NCI-H1436 treated with DMSO at 0.1 percent for 48 hours (cell line): ENCODE data around the gene GORASP2.

Source experiments
- DNase-seq: peaks from one replicate; lab custom pipeline; 2025; lab: John Stamatoyannopoulos, UW

Gene GORASP2

DNA sequence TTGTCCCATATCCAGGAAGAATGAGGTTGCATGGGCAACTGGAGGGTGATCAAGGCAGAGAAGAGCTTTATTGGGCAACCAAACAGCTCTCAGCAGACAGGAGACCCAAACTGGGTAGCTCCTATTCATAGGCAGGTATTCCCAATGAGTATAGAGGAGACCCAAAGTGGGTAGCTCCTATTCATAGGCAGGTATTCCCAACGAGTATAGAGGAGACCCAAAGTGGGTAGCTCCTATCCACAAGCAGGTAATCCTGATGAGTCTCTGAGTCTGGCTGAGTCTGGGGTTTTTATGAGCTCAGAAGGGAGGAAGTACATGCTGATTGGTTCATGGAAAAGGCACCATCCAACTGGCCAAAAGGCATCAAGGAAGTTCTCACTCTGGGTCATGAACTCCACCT lies 5.3 kb upstream of the GORASP2 start:
- DNase-seq: no peak

DNA sequence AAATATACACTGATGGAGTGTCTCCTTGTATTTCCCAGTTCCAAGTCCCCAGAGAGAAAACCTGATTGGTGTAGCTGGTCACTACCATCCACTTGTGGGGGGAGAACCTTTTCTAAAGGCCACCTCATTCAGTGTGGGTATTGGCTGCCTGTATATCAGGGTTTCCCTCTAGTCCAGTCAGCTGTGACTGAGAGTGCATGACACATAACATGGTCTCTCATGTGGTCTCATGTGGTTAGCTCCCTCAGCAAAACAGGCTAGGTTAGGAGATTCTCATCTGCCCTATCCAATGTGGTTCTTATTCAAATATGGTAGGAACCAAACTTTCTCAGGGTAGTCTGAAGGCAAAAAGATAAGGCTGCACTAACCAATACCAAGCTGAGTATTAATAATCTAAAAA lies 4.1 kb upstream of the GORASP2 start:
- no peak for DNase-seq

DNA sequence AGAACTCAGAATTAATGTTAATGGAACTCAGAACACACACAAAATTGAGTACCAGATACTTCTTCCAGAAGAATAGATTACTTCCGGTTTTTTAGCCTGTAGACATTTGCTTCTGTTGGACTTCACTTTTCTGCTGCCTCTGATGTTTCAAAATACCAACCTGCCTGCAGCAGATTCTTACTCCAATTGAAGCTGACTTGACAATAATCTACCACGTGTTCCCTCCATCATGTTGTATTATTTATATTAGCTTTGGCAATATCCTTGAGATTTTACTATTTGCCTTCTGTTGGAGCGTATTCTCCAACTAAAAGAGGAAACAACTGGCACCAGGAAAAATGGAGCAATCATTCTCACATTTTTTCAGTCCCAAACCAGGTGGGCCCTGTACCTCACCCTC lies 3.1 kb upstream of the GORASP2 start:
- DNase-seq: no peak

DNA sequence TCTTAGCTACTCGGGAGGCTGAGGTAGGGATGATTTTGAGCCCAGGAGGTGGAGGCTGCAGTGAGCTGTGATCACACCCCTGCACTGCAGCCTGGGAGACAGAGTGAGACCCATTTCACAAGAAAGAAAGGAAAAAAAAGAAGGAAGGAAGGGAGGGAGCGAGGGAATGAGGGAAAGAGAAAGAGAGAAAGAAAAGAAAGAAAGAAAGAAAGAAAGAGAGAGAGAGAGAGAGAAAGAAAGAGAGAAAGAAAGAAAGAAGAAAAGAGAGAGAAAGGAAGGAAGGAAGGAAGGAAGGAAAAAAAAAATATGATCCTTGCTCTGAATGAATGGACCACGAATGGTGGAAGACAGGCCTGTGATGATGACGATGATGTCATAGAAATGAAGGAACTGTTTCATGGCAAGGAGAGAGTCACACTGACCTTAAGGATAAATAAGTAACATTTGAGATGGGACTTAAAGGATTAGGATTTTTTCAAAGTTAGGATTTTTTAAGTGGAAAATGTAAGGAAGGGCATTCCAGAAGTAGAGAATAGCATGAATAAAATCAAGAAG lies 2.2 kb upstream of the GORASP2 start:
- no peak for DNase-seq

DNA sequence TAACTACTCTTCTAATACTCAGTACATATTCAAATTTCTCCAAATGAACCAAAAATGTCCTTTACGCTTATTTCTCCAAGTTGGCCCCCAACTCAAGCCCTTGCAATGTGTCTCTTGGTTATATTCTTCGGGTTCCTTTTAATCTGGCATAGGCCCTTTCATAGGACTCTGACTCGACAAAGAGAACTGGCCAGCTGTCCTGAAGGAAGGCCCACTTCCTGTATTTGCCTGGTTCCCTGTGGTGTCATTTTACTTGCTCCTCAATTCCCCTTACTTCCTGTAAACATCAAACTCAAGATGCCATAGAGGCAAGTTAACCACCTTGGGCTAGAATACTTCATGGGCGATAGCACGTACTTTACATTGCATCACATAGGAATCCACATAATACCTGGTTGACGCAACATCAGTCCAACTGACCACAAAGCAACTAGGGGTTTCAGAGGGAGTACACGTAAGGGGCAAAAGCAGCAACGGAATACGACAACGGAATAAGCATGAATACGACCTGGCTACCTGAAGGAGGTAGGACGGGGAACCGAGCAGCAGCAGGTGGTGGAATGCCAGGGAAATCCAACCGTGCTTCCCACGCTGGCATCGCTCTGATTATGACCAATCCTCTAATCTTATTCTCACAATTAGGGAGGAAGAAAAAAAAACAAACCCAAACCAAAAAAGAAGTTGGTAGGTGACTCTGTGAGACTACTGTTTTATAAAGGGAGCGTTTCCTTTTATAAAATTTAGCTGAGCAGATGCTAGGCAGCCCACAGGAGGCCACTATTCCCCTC lies 823 bp upstream of the GORASP2 start:
- DNase-seq: no peak

DNA sequence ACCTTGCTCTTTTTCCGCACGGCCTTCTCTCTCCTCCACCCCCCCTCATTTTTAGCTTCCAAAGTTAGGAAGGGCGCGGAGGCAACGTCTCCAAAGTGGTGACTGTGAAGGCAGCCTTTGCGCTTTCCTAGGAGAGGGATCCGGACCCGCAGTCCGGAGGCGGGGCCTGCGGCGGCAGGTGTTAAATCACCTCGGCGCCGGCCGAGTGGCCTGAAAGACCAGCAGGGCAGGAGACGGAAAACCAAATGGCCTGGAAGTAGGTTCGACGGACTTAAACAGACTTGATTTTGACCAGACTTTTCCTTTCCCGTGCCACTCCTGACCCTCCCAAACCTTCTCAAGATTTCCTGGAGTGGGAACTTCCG lies 615 bp downstream of the GORASP2 start:
- DNase-seq: no peak

DNA sequence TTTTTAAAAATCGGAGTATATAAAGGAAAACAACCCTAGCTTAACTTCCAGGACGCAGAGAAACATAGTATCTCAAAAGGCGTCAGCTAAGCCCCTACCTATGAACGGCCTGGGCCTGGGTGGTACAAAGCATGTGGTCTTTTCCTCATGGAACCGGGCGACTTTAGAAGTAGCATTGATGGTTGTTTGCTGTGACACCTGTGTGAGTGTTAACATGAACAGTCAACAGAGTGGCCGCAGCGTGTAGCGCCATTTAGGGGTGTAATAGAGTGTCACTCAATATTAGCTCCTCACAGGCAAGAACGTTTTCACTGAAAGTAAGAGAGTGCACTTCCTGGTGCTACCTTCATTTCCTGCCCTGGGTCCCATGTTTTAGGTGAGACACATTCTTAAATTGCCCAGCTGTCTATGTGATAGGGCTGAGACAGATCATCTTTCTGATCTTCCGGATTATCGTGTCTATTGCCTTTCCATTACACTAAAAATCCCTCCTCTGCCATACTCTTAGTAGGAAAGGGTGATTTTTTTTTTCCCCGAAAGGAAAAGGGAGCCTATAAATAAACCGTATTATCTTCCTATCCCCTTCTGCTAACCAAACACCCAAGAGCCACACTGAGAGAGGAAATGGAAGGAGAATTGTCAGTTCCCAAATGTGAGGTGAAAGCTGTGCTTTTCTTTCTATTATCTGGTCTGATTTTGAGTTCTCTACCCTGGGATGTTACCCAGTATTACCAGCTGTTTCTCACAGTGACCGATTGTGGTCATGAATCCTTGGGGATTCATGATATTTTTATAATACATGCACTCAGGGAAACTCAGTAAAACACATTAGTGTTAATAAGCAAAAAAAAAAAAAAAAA lies 1.3 kb downstream of the GORASP2 start:
- no peak for DNase-seq

DNA sequence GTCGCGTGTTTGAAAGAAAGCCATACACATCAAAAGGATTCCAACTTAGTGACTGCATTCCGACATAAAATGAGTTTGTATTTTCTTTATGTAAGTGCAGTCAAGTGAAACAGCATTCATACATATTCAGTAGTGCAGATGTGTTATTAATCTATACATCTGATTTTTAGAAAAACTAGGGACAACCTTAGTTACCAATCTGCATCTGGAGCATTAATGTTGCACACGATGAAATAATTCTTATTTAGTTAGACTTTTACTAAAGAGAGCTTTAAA lies 1.9 kb downstream of the GORASP2 start:
- no peak for DNase-seq

DNA sequence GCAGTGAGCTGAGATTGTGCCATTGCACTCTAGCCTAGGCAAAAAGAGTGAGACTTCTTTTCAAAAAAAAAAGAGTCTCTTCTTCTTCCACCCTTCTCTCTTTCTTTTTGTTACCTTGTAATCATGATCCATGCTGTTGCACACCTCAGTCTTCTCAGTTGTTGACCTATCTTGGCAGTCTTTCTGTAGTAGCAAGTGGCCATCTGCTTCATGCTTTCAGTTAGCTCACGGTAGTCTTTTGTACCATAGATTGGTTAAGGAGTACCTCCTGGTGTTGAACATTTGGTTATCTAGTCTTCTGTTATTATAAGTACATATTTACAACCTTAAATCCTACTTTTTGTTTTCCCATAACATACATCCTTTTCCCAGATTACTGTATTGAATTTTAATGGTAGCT lies 3.1 kb downstream of the GORASP2 start:
- no peak for DNase-seq

DNA sequence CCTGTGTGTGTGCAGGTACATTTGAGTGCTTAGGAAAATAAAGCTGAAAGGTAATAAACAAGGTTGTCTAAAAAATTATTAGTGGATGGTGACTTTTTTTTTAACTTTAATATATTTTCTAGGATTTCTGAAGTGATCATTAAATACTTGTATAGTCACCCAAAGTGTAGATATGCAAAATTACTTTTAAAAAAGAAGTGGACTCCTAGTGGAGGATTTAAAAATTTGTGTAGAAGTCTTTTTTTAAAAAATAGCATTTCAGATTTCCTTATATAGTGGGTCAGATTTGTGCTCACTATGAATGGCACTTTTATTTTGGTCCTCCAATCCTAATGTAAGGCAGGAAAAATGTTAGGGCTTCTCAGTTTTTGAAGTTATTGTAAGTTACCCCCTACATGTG lies 3.9 kb downstream of the GORASP2 start:
- no peak for DNase-seq

DNA sequence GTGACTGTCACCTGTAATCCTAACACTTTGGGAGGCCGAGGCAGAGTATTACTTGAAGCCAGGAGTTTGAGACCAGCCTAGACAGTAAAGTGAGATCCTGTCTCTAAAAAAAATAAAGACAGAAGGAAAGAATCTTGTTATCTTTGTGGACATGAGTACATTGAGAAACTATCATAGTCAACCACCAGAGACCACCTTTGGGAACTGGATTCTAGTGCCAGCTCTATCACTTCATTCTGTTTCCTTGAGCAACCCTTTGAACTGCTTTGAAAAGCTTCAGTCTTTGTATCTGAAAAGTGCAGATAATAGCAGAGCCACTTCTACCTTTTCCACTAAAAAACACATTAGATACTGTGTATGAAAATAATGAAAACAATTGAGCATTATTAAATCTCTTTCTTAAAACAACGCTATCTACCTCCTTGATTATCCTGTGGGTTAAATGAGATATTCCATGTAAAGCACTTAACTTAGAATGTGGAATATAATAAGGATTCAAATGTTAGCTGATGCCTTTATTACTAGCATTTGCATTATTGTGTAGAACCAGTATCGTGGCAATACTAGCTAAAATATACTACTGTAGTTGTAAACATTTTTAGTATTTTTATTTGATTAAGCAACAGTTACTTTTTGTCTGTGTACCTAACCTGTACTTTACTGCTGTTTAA lies 8.8 kb downstream of the GORASP2 start:
- DNase-seq: no peak

DNA sequence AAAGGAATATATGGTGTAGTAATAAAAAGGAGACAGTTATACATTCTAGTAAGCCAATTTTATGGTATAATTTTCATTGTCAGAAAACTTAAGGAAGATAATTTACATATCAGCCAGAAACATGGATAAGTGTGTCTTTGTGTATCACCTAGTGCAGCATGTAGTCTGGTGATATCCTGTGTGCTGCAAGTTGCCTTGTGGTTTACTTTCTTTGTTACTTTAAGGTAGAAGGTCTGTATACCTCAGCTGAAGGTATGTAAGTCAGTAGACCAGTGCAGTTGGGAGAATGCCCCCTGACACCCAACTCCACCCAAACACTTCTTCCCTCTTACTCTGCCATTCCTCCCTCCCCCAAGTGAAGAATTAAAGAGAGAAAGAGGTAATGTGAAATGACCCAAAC lies 11.0 kb downstream of the GORASP2 start:
- DNase-seq: no peak

DNA sequence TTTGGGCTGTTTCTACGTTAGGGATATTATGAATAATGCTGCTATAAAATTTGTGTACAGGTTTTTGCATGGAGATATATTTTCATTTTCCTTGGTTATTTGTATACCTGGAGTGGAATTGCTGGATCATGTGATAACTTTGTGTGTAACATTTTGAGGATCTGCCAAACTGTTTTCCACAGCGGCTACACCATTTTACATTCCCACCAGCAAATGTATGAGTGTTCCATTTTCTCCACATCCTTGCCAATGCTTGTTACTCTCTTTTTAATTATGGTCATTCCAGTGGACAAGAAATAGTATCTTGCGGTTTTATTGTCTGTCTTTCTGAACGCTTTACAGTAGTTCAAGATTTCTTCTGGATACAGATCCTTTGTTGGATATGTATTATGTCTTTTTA lies 13.6 kb downstream of the GORASP2 start:
- DNase-seq: no peak

DNA sequence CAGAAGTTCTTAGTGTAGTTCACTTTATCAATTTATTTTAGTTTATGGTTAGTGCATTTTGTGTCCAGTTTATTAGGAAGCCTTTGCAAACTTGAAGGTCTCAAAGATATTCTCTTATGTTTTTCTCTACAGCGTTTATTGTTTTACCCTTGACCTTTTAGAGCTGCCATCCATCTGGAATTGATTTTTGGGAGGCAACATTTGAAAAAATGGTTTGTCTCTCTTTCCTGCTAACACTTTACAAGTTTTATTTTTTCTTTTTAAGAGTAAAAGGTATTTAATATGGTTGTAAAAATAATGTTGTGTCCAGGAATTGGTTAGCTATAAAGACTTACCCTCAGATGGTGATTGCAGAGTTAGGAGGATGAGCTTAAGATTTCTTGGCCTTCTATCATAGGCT lies 14.0 kb downstream of the GORASP2 start:
- DNase-seq: no peak

DNA sequence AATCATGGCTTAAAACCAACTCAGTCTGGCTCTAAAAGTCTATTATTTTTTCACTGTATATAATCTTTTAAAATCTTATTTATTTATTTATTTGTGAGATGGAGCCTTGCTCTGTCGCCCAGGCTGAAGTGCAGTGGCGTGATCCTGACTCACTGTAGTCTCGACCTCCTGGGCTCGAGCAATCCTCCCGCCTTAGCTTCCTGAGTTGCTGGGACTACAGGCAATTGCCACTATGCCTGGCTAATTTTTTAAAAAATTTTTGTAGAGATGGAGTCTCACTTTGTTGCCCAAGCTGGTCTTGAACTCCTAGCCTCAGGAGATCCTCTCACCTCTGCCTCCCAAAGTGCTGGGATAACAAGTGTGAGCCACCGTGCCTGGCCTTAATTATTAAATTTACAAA lies 14.5 kb downstream of the GORASP2 start:
- DNase-seq: no peak

DNA sequence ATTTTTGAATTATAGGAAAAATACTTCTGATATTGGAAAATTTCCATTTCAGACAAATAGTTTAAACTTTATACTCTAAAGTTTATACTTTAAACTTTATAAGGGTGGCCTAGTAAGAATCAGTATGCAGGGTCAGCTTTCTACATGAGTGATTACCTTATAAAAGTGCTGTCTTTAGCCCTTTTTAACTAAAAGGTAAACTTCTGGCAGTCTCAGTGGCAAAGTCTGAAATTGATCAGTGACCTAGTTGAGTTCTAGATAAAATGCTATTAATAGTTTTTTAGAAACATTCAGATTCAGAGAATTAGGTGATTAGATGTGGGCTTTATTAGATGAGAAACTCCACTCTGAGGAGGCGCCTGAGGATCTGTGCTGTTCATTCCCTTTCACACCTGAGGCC lies 15.5 kb downstream of the GORASP2 start:
- no peak for DNase-seq

DNA sequence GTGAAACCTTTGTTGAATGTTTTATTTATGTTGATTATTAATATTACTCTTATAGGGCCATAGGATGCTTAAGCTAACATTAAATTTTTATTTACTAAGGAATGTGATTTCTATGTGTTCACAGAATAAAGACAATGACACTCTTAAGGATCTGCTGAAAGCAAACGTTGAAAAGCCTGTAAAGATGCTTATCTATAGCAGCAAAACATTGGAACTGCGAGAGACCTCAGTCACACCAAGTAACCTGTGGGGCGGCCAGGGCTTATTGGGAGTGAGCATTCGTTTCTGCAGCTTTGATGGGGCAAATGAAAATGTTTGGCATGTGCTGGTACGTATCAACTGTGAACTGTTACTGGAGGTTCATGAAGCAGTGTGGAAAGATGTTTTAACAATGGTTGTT lies 20.4 kb downstream of the GORASP2 start:
- DNase-seq: no peak

DNA sequence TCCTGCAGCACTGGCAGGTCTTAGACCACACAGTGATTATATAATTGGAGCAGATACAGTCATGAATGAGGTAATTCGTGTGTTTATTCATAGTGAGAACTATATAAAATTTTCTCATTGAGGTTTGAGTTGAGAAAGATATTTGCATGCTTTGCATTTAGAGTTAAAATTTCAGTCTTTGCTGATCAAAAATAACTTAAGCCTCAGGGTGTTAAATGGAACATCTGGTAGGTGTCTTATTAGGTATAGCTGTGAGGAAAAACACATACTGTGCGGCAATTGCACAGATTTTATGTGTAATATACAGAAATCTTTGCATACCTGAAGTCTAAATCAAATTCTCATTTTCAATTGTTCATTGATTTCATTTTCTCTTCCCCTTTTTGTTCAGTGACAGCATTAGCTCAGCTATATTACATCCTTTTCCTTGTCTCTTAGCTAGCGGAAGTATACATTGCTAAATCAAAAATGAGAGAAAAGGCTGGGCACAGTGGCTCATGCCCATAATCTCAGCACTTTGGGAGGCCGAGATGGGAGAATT lies 21.2 kb downstream of the GORASP2 start:
- no peak for DNase-seq

DNA sequence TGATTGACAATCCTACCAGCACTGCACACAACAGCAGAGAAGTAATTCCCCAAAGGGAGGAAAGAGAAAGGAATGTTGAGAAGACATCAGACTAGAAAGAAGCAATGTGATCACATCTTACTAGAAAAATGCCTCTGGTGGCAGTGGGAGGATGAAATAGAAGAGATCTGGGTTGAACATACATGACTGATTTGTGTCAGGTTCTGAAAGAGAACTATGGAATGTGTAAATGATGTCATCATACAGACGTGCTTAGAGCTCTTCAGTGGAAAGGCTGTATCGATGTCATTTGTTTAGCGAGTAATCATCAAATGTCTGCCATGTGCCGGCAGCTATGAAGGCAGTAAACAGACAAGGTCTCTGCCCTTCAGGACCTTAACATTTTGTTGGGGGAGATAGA lies 24.9 kb downstream of the GORASP2 start:
- no peak for DNase-seq

DNA sequence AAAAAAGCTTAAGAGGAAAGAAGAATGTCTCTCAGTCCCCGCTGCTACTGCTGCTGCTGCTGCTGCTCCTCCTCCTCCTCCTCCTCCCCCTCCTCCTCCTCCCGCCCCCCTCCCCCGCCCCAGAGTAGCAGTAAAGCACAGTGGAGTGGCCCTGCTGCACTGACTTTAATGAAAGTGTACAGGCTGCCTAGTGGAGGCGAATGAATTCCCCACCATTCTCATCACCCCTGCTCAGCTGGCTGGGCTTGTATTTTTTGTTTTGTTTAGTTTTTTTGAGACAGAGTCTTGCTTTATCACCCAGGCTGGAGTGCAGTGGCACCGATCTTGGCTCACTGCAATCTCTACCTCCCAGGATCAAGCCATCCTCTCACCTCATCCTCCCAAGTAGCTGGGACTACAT lies 34.3 kb downstream of the GORASP2 start:
- no peak for DNase-seq

DNA sequence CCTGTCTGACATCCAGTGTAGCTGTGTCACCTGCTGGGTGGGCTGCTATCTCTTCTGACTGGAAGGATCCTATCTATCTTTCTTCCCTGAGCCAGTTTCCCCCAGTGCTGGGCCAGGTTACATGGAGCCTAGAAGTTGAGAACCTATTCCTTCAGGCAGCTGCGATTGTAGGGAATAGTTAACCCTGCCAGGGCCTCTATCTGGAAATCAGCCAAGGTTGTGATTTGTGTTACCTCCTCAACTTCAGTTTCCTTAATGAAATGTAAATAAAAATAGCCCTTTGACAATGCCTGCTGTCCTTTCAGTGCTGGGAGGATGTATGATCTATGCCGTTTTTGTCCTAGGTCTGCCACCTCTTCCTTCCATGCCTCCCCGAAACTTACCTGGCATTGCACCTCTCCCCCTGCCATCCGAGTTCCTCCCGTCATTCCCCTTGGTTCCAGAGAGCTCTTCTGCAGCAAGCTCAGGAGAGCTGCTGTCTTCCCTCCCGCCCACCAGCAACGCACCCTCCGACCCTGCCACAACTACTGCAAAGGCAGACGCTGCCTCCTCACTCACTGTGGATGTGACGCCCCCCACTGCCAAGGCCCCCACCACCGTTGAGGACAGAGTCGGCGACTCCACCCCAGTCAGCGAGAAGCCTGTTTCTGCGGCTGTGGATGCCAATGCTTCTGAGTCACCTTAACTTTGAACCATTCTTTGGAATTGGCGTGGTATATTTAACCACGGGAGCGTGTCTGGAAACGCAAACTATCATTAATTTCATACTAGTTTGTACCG lies 36.6 kb downstream of the GORASP2 start:
- no peak for DNase-seq
